ENCODE data around the gene TLL1.

The TLL1 gene

GRCh38 chr4:165894159-165894558 lies 21.1 kb downstream of the TLL1 start:
- no peak for DNase-seq (ENCODE audit: low spot score)

- no peak for DNase-seq (ENCODE audit: low spot score)
Observed at GRCh38 chr4:165905405-165906027, 32.5 kb downstream of the TLL1 start.

DNA sequence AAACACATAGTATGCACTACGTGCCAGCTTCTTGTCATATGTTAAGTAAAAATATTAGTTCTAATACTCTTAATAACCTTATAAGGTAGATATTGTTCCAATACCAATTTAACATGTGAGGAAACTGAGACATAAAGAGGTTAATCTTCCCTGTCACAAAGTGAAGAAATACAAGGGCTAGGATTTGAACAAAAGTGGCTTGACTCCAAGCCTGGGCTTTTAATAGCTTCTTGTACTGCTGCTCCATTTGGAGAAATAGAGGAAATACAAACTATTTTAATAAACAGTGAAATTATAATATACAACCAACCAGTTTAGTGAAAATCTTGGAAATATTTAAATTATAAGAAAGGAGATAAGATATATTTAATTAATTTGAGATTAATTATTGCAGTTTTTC lies 33.2 kb downstream of the TLL1 start:
- DNase-seq (ENCODE audit: low spot score) = no peak

- no peak for DNase-seq (ENCODE audit: low spot score)
Observed at GRCh38 chr4:165909947-165910346, 36.9 kb downstream of the TLL1 start.

- no peak for DNase-seq (ENCODE audit: low spot score)
Observed at GRCh38 chr4:165915215-165915614, 42.2 kb downstream of the TLL1 start.

DNA sequence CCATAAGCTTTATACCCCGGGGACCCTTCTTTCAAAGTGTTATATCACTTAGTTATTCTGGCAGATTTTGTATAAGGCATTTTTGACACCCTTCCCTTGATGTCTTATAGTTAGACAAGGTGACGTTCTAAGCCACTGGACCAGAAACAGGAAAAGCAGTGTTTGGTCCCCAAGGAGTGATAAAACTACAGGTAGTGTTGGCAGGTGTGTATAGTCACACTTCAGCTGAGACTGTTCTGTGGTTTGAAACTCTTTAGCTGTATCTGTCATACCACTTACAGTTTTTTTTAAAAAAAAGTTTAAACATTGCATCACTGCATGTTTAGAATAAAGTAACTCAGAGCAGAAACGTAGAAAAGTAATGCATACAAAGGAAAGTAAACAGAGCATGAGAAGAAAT lies 48.5 kb downstream of the TLL1 start:
- DNase-seq (ENCODE audit: low spot score) = no peak

DNA sequence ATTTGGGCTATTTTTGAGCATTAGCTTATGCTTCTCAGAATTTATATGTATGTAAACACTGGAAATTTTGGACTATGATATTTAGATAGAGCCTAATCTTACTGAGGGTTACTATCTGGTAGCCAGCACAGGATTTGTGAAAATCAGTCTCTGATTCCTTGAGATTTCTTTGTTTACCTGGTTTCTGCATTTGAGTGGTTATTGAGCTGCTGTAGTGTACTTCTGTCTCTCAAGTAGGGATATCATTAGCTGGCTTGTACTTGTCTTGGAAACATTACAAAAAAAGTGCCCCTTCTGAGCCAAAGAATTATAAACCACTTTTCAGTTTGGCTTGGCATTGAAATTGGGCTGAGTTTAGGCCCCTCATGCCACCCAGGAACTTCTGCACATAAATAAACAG lies 49.7 kb downstream of the TLL1 start:
- no peak for DNase-seq (ENCODE audit: low spot score)

DNA sequence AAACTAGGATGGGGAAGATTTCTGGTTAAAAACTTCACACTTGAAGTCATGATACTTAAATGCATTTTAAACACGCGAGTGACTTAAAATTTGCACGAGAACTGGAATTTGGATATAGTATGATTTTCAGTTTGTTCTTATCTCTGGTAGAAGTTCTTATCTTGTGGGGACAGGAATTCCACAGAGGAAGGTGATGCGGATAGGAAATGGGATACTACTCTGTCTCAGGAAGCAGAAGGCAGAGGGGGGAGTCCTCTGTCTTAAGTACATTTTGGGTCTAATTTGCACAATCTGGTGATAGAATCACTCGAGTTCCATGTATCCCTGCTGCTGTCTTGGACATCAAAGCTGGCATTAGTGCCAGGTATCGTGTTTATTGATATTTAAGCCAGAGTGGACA lies 53.3 kb downstream of the TLL1 start:
- no peak for DNase-seq (ENCODE audit: low spot score)

DNA sequence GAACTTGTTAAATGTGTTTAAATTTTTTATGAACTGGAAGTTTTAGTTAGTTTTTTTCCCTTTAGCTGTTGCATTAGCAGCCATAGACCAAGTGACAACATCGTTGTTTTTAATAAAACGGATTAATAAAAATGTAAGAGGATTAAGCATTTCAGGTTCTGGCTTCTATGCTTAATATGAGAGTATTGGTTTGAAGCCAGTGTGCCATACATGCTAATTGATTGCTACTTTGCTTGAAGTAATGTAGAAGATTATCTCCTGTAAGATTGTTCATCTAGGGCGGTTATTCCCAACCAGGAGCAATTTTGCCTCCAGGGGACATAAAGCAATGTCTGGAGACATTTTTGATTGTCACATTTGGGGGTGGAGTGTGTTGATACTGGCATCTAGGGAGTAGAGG lies 54.3 kb downstream of the TLL1 start:
- DNase-seq (ENCODE audit: low spot score) = no peak

GRCh38 chr4:165927815-165928214 lies 54.8 kb downstream of the TLL1 start:
- no peak for DNase-seq (ENCODE audit: low spot score)

- DNase-seq (ENCODE audit: low spot score) = no peak
Observed at GRCh38 chr4:165928601-165929000, 55.6 kb downstream of the TLL1 start.

GRCh38 chr4:165929662-165930061 lies 56.6 kb downstream of the TLL1 start:
- no peak for DNase-seq (ENCODE audit: low spot score)

GRCh38 chr4:165931741-165932140 lies 58.7 kb downstream of the TLL1 start:
- DNase-seq (ENCODE audit: low spot score) = no peak

DNA sequence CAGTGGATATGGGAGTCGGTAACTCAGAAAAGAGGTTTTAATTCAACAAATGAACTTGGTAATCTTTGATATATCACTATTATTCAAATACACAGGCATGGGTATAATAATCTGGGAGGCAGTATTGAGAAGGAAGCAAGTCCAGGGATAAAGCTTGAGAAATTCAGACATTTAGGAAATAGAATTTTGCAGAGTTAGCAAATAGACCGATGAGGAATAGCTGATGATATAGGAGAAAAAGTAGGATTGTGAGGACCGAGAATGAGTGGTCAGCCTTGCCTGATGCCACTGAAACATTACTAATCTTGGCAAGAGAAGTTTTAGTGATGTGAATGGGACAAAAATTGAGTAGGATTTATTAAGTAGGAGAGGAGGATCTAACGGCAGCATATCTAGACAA lies 71.9 kb downstream of the TLL1 start:
- DNase-seq (ENCODE audit: low spot score) = no peak

DNA sequence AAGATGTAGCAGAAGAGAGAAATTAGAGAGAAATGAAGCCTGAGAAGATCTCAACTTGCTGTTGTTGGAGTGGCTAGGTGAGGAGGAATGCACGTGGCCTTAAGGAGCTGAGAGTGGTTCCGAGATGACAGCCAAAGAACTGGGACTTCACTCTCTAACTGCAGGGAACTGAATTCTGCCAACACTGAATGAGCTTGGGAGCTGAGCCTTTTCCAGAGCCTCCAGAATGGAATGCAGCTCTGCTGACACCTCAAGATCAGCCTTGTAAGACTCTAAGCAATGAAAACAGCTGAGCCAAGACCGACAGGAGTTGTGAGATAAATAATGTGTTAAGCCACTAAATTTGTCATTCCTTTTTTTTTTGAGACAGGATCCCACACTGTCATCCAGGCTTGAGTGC lies 73.0 kb downstream of the TLL1 start:
- no peak for DNase-seq (ENCODE audit: low spot score)

DNA sequence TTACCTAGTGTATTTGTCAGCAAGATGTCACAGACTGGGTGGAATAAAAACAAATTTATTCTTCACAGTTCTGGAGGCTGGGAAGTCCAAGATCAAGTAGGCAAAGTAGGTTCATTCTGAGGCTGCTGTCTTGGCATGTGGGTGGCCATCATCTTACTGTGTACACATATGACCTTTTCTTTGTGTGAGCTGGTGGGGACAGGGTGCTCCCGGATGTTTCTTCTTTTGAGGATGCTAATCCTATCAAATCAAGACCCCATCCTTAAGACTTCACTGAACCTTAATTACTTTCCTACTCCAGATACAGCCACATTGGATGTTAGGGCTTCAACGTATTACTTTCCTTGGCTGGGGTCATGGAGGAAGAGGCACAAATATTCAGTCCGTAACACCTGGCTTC lies 74.0 kb downstream of the TLL1 start:
- DNase-seq (ENCODE audit: low spot score) = no peak

GRCh38 chr4:165953181-165953580 lies 80.1 kb downstream of the TLL1 start:
- no peak for DNase-seq (ENCODE audit: low spot score)

GRCh38 chr4:165963621-165964020 lies 90.6 kb downstream of the TLL1 start:
- DNase-seq (ENCODE audit: low spot score) = no peak

DNA sequence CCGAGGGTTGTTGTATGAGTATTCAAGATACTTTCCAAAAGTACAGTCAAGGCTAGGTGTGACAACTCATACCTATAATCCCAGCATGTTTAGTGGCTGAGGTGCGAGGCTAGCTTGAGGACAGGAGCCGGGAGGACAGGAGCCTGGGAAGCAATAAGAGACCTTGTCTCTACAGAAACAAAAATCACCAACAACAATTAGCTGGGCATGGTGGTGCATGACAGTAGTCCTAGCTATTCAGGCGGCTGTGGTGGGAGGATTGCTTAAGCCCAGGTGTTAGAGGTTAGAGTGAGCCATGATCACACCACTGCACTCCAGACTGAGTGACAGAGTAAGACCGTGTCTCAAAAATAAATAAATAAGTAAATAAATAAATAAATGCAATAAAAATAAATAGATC lies 91.6 kb downstream of the TLL1 start:
- no peak for DNase-seq (ENCODE audit: low spot score)

GRCh38 chr4:165965503-165965902 lies 92.5 kb downstream of the TLL1 start:
- DNase-seq (ENCODE audit: low spot score) = no peak

DNA sequence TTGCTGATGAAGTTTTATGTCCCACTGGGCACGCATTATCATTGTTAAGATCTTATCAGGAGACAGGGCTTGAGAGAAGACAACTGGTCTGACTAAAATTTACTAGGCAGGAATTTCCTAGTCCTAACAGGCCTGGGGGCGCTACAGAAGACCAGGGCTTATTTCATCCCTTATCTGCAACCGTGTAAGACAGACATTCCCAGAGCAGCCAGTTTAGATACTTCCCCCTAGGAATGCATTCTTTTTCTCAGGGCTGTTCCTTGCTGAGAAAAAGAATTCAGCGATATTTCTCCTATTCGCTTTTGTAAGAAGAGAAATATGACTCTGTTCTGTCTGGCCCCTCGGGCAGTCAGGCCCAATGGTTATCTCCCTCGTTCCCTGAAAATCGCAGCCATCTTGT lies 93.8 kb downstream of the TLL1 start:
- DNase-seq (ENCODE audit: low spot score) = no peak

DNA sequence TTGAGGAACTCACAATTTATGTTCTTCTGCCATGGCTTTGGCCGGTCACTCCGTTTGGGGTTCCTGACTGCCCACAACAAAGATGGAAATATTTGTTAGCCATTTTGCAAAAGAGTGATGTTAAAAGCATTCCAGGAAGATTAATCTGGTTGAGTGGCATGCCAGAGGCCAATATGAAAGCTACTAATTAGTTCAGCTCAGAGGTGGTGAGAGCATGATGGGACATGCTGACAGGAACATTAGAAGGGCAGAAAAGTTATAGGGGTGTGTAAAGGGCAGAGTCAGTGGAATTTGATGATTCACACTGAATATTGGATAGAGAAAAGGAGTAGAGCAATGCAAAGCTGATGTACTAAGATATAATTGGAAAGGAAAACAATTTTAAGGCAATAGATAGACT lies 94.4 kb downstream of the TLL1 start:
- no peak for DNase-seq (ENCODE audit: low spot score)

DNA sequence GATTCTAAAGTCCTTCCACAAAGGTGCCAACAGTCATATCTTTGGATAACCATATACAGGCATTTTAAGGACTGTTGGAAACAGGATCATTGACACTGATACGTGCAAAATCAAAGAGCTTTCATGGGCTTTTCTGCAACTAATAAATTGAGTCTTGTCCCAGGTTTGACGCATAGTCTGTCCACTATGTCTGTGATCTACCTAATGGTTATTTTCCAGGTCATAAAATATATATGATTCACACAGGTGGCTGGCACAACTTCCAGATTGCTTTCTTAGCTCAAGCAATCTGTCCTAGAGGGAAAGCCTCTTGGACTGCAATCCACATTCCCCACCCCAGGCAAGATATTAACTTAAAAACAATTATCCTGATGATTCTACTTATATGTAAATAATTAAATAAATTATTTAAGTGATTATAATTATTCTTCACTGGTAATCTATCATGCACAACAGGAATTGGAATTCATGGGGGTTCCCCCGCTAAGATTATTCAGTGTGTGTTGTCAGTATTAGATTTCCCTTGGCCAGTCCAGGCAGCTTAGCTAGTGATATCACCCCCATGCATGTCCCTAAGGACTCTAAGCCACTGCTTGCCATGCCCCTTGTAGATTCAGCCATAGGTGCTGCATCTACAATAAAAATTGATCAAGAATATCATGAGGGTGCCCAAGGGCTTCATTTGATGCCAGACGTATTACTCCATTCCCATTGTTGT lies 97.8 kb downstream of the TLL1 start:
- no peak for DNase-seq (ENCODE audit: low spot score)

DNA sequence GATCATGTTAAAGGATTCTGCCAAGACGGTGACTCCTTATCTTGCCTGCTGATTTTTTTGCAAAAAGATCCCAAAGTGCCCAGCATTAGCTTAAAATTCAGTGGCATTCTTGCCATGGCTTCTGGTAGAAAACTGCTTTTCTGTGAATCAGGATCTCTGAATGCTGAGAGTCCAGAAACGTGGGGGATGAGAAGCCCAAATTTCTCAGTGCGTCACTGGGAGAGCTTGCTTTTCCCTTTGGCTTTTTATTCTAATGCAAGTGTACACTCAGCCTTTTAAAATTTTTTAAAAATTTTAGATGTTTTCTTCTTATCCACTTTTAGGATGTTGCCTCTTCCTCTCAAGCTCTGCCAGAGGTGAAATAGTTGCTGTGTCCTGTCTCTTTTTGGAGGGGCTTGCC lies 98.4 kb downstream of the TLL1 start:
- DNase-seq (ENCODE audit: low spot score) = no peak
